GM12878 (cell line): ENCODE results near the gene CYP1B1. TPM values are rescaled to one million over a fixed set of nuclear protein-coding genes. Genes with fewer than 3 reads are reported as not detected.
A peak's percentile ranks its signal among the peaks of the same experiment; 100 is the strongest.

Experiments
- ATAC-seq: fragments of 200-7000 bp; cut with Tn5 transposase; 3 replicates; pipeline ENCODE4 v1.9.1; 2020; ENCODE audit warnings: mild to moderate bottlenecking, moderate library complexity
- BruUV-seq: library from RNA; stranded (reverse); fragments of 400-500 nt; replicated peaks from 2 replicates; lab custom pipeline; 2021; lab: Mats Ljungman, UMichigan
- CTCF ChIA-PET: fragments of 300-600 bp; sonication (Branson Sonifier 250); formaldehyde crosslinking; extraction: SDS; loops from one replicate; lab custom pipeline; 2021; ENCODE audit warnings: inconsistent platforms; lab: Yijun Ruan, JAX
- POLR2A ChIA-PET: fragments of 350-600 bp; formaldehyde crosslinking; extraction: SDS; loops from one replicate; lab custom pipeline; 2021; ENCODE audit warnings: inconsistent platforms; lab: Charles Lee
- RAD21 ChIA-PET: fragments of 300-600 bp; sonication (Branson Sonifier 250); formaldehyde crosslinking; loops from one replicate; lab custom pipeline; 2023; ENCODE audit warnings: antibody characterized with exemption; ENCODE audit not compliant: unreplicated experiment; lab: Charles Lee
- SMC1A ChIA-PET: fragments of 300-600 bp; sonication (Branson Sonifier 250); formaldehyde crosslinking; loops from one replicate; lab custom pipeline; 2023; ENCODE audit not compliant: unreplicated experiment, uncharacterized antibody; lab: Charles Lee
- DNase-seq: peaks from one replicate; pipeline ENCODE4 v3.0.0-alpha.2; 2011; ENCODE audit warnings: low read depth, low spot score
- FAIRE-seq: peaks from 3 replicates; lab custom pipeline; 2011; peaks lifted over from hg19 to GRCh38; lab: Jason Lieb, UNC
- H2AFZ ChIP-seq: 2 replicates; pipeline ENCODE4 v1.6.0; 2011; ENCODE audit warnings: low read depth, low read length, control low read depth; ENCODE audit not compliant: control insufficient read depth
- H3K27ac ChIP-seq: 2 replicates; pipeline ENCODE4 v1.5.1; 2011; ENCODE audit warnings: control low read depth; ENCODE audit not compliant: control insufficient read depth, insufficient read depth
- H3K27me3 ChIP-seq, 2 experiments: replicated peaks in 1 of 2; 2 replicates each; pipeline versions ENCODE4 v1.6.0 to v1.6.1; 2011; ENCODE audit warnings: low read length in 1 of 2; ENCODE audit not compliant: control insufficient read depth in 2 of 2, insufficient read depth in 2 of 2
- H3K36me3 ChIP-seq, 2 experiments: 2 replicates each; pipeline ENCODE4 v1.5.1; 2011; ENCODE audit warnings: low read length in 1 of 2; ENCODE audit not compliant: control insufficient read depth in 2 of 2, insufficient read depth in 2 of 2
- H3K4me1 ChIP-seq: 2 replicates; pipeline ENCODE4 v1.6.1; 2011; ENCODE audit warnings: mild to moderate bottlenecking, low read length, moderate library complexity, mixed read lengths; ENCODE audit not compliant: control insufficient read depth, insufficient read depth
- H3K4me2 ChIP-seq: 2 replicates; pipeline ENCODE4 v1.6.0; 2011; ENCODE audit warnings: control low read depth; ENCODE audit not compliant: control insufficient read depth, insufficient read depth
- H3K4me3 ChIP-seq: fragments of 200-600 bp; sonication (generic); 2 replicates; pipeline ENCODE4 v1.5.1; 2016
- H3K79me2 ChIP-seq: 2 replicates; pipeline ENCODE4 v1.6.0; 2011; ENCODE audit warnings: low read length; ENCODE audit not compliant: control insufficient read depth, insufficient read depth
- H3K9ac ChIP-seq: 2 replicates; pipeline ENCODE4 v1.8.0; 2011; ENCODE audit warnings: low read length, control low read depth, mixed read lengths; ENCODE audit not compliant: control insufficient read depth, insufficient read depth
- H3K9me3 ChIP-seq: replicated peaks from 3 replicates; pipeline ENCODE4 v1.5.1; 2011; ENCODE audit warnings: mild to moderate bottlenecking, low read length; ENCODE audit not compliant: control insufficient read depth, insufficient read depth
- H4K20me1 ChIP-seq: 2 replicates; pipeline ENCODE4 v1.6.0; 2011; ENCODE audit not compliant: control insufficient read depth, insufficient read depth
- CEBPB ChIP-seq, 2 experiments: fragments of 150-350 bp in 1 of 2; IDR thresholded peaks; 2 replicates each; pipeline ENCODE4 v1.6.1; 2012 to 2014; ENCODE audit warnings: low read depth in 2 of 2, low read length in 2 of 2, borderline replicate concordance in 1 of 2, inconsistent platforms in 1 of 2
- NFXL1 ChIP-seq: fragments of 450-650 bp; IDR thresholded peaks from 2 replicates; pipeline ENCODE4 v1.6.1; 2017; ENCODE audit warnings: antibody characterized with exemption, mild to moderate bottlenecking, borderline replicate concordance
- STAT3 ChIP-seq: IDR thresholded peaks from 2 replicates; pipeline ENCODE4 v1.6.1; 2011; ENCODE audit warnings: low read depth, low read length, improper control_type of control experiment
- ZBTB40 ChIP-seq: fragments of 450-650 bp; IDR thresholded peaks from 2 replicates; pipeline ENCODE4 v1.6.1; 2016; ENCODE audit warnings: mild to moderate bottlenecking, moderate library complexity, borderline replicate concordance
- WGBS: methylation state at CpG from one replicate; pipeline ENCODE4 v1.1.6; 2016; ENCODE audit warnings: low lambda C conversion rate; ENCODE audit not compliant: insufficient replicate concordance, insufficient coverage; ENCODE audit errors: missing lambda C conversion rate; 5-methylcytosine and 5-hydroxymethylcytosine counted together
- in situ Hi-C: fragments of 300-500 bp; cut with MboI; formaldehyde crosslinking; loops from 9 replicates; pipeline ENCODE4 v1.14.3; 2018; ENCODE audit warnings: mixed read lengths
- intact Hi-C: fragments of 100-400 bp; cut with micrococcal nuclease; formaldehyde crosslinking; loops from one replicate; pipeline ENCODE4 v1.14.2; 2022; ENCODE audit not compliant: unreplicated experiment
- polyA plus RNA-seq, 11 experiments: library from polyadenylated mRNA; depleted of rRNA in 4 of 11; unstranded in 6 of 11; stranded (reverse) in 5 of 11; fragments of >200 nt; fragmentation: Nextera tagmentation in 4 of 11; fragmentation: Illumina TruSeq in 1 of 11; extraction: Ambion mirVana in 4 of 11; extraction: Trizol in 1 of 11; gene quantifications; 1 replicate in 1 of 11; 2 replicates in 10 of 11; pipeline versions ENCODE4 v1.2.1 to v1.2.3, GENCODE V29; 2011 to 2016; ENCODE audit warnings: inconsistent platforms in 2 of 11, missing spikeins in 2 of 11, low read depth in 1 of 11
- total RNA-seq, 4 experiments: library from RNA; depleted of rRNA in 3 of 4; stranded (reverse); fragments of >200 nt in 3 of 4; fragmentation: Illumina TruSeq in 1 of 4; extraction: Trizol in 1 of 4; gene quantifications; 2 replicates each; pipeline versions ENCODE4 v1.2.1 to v1.2.3, GENCODE V29; 2013 to 2021

Gene CYP1B1
- total and polyA plus RNA-seq, 10 of the 15 experiments (the other 5 are each of a cell fraction or from before 2014, with no cell fraction given) = 0.35 to 29.7 (median 3.4) TPM

- no peak for TF ChIP-seq CEBPB (IDR thresholded peaks at IDR 0.05; ENCODE audit: borderline replicate concordance in 1 of 2, low read depth in 2 of 2, low read length in 2 of 2)
Measured at GRCh38 chr2:38079116-38080052, 3.4 kb upstream of the CYP1B1 start (continued).

GRCh38 chr2:38077431-38077769, 1.4 kb upstream of the CYP1B1 start:
- no peak for ATAC-seq
- BruUV-seq = TSS peak; percentile 78
- peak overlapping the region; percentile 71; the same call in 1 of the 2 replicates for H3K4me3 ChIP-seq

More at GRCh38 chr2:38077431-38077769, 1.4 kb upstream of the CYP1B1 start:
- H3K36me3 ChIP-seq = no peaks in the 10 kb centered on the region
- no peak for DNase-seq
- RAD21 ChIA-PET = interaction anchor here (1.6 to 2.5 kb wide), 2 partner anchors 32 to 39 kb away, joined by 4 to 12 read pairs; no protein-coding TSS in a partner anchor
- FAIRE-seq = peak; percentile 64
- no peaks in the 10 kb centered on the region for H4K20me1 ChIP-seq
- 0 out of 2 replicates have a peak, but pooled peaks have one; percentile 12 for TF ChIP-seq ZBTB40
- no peak for TF ChIP-seq NFXL1
- no peak for TF ChIP-seq STAT3
- H3K4me2 ChIP-seq = peak overlapping the region; percentile 91
- peaks cover 35% of the 10 kb centered on the region for H3K79me2 ChIP-seq
- H2AFZ ChIP-seq = peak overlapping the region; percentile 24; the same call in 1 of the 2 replicates
- H3K9me3 ChIP-seq = peaks cover 2% of the 10 kb centered on the region; the same call in 2 of the 3 replicates
- peaks cover 11% of the 10 kb centered on the region for H3K4me1 ChIP-seq
- H3K9ac ChIP-seq = peak overlapping the region; percentile 73
- 35% methylated on average over 12 of the region's 12 CpGs for WGBS
- POLR2A ChIA-PET = interaction anchor here (1.0 kb wide), 1 partner anchor 39 kb away, joined by 3 read pairs; no protein-coding TSS in a partner anchor
- SMC1A ChIA-PET = interaction anchor here (1.5 to 1.7 kb wide), 2 partner anchors 9 to 197 kb away, joined by 3 to 8 read pairs; no protein-coding TSS in a partner anchor
- intact Hi-C loops = loop anchor here (2.0 to 10.0 kb wide), 5 partner anchors 29 to 683 kb away; no protein-coding TSS in a partner anchor
- CTCF ChIA-PET = interaction anchor here (0.5 to 2.3 kb wide), 9 partner anchors 9 to 682 kb away, joined by 3 to 7 read pairs (median 3); no protein-coding TSS in a partner anchor
- in situ Hi-C loops = no loop called here
- no peaks in the 10 kb centered on the region; a peak in 2 of 4 replicates for H3K27me3 ChIP-seq
- peak overlapping the region; percentile 77 for H3K27ac ChIP-seq
